NCI-H226 (cell line): ENCODE data around the gene BCL2L1.
A peak's percentile ranks its signal among the peaks of the same experiment; 100 is the strongest.
"Not testable (repeated sequence)": the region's sequence is repeated elsewhere in the genome, so short reads cannot be mapped to it uniquely, and the experiment has no call there.

ENCODE experiments used
- DNase-seq: peaks from one replicate; pipeline ENCODE4 v3.0.0-alpha.2; 2015

BCL2L1 gene

DNA sequence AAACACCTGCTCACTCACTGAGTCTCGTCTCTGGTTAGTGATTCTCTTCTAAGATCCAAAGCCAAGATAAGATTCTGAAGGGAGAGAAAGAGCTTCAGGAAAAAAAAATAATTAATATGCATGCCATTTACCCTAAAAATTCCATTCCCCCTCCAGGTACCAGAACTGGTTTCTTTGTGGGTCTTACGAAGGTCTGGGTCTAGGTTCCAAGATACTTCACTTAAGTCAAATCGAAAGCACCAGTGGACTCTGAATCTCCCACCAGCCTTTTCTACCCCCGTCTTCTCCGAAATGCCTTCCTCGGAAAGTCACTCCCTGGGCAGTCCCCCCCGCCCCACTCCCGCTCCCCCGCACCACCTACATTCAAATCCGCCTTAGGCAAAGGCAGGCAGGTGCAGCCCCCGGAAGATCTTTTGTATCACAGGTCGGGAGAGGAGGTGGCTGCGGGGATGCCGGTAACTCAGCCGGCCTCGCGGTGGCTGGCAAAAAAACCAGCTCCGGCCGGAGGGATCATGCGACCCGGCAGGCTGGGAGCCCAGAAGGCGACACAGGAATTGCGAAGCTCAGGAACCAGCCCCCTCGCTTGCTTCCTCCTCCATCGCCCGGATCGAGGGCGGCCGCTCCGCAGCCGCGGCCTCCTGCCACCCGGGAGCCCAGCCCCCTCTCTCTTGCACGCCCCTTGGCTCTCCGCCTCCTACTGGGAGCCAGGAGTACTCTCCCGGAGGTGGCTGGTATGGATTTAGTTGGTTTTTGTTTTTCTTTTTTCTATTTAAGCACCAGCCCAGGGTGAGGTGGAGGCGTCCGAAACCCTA, at the start of gene BCL2L1:
BCL2L1 (minus strand) TSS at position 612 of the 812 bp plus-strand sequence. CDS start 650 bp downstream, outside the sequence.
- peak; percentile 77 for DNase-seq

DNA sequence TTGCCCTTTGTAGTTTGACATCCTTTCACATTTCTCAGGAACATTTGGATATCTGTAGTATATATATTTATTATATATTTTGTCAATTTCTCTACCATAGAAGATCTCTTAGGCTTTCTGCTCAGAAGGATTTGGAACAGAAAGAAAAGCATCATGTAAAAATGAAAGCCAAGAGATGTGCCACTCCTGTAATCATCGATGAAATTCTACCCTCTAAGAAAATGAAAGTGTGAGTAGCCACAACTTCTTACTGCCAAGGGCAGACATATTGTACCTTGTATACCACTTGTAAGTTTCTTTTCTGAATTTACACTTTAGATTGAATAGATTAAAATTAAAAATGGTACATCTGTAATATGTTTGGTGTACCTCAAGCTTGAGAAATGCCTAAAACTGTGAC, 47.6 kb upstream of the BCL2L1 start:
- DNase-seq = no peak

DNA sequence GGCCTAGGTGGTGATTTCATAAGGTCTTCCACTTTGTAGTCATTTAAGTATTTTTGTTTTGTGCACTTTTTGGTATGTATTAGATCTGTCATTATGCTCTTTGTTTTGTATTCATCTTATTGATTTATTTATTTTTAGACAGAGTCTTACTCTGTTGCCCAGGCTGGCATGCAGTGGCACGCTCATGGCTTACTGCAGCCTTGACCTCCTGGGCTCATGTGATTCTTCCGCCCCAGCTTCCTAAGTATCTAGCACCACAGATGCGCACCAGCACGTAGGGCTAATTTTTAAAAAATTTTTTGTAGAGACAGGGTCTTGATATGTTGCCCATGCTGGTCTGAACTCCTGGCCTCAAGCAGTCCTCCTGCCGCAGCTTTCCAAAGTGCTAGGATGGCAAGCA, 47.0 kb upstream of the BCL2L1 start:
- DNase-seq = no peak

DNA sequence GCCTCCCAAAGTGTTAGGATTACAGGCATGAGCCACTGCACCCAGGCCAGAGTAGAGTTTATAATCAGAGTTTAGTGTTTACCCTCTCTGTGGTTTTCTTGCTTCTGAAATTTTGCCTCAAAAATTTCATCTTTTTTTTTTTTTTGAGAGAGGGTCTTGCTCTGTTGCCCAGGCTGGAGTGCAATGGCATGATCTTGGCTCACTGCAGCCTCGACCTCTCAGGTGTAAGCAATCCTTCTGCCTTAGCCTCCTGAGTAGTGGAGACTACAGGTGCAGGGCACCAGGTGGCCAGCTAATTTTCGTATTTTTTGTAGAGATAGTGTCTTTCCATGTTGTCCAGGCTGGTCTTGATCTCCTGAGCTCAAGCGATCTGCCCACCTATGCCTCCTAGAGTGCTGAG, 45.1 kb upstream of the BCL2L1 start:
- no peak for DNase-seq

DNA sequence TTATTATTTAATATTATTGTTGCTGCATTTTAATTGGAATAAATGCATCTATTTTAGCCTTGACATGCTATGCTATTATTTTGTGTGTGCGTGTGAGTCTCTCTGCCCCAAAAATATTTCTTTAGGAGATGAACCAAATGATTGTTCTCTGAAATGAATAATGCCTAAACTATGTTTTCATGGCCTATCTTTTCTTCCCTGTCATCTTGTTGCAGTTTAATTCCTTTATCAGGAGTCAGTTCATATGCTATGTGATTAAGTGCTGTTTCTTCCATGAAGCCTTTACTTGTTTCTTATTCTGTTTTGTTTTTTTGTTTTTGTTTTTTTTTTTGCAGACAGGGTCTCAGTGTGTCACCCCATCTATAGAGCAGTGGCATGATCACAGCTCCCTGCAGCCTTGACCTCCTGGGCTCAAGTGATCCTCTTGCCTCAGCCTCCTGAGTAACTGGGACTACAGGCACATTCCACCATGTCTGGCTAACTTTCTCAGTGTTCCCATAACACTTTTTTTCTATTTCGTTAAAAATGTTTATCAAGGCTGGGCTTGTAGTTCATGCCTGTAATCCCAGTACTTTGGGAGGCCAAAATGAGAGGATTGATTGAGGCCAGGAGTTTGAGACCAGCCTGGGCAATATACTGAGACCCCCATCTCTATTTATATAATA, 42.1 kb upstream of the BCL2L1 start:
- no peak for DNase-seq

DNA sequence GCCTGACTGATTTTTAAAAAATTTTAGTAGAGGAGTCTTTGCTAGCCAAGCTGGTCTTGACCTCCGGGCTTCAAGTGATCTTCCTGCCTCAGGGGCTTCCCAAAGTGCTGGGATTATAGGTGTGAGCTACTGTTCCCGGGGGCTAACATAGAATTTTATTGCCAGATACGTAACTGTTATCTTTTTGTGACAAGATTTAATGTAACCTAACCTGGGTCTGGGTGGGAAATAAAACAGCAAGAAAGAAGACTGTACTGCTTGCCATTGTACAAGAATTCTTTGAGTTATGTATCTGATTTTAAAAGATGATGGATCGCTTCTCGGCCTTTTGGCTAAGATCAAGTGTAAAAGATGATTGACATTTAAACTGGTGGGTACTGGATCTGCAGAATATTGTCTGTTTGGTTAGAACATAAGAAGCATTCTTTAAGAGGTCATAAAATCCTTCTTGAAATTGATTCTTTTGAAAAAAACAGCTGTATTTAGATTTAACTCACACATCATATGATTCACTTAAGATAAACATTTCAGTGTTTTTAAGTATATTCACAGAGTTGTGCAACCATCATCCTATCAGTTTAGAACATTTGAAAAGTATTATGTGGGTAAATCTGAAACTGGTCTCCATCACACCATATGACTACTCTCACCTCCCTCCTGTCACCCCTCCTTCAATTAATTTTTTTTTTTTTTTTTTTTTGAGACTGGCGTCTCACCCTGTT, 38.0 kb upstream of the BCL2L1 start:
- no peak for DNase-seq

DNA sequence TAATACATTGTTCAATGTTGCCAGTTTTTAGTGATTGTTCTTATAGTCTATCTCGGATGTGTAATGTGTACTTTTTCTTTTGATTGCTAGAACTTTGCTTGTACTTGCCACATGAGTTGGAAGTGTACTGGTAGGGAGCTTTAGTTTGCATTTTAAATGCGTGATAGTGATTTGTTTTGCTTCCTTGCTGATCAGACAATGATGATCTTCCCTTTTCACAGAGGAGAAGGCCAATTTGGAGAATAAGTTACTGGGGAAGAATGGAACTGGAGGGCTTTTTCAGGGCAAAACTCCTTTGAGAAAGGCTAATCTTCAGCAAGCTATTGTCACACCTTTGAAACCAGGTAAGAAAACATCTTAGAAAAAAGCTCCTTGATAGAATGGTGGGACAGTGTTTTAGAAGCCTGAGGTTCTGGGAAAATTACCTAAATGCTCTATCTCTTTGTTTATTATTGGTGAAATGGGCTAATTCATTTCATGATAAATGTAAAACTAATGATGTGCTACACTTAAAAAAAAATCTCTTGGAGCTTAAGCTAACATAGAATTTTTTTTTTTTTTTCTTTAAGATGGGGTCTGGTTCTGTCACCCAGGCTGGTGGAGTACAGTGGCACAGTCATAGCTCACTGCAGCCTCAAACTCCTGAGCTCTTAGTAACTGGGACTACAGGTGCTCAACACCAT, 37.3 kb upstream of the BCL2L1 start:
- DNase-seq = no peak

DNA sequence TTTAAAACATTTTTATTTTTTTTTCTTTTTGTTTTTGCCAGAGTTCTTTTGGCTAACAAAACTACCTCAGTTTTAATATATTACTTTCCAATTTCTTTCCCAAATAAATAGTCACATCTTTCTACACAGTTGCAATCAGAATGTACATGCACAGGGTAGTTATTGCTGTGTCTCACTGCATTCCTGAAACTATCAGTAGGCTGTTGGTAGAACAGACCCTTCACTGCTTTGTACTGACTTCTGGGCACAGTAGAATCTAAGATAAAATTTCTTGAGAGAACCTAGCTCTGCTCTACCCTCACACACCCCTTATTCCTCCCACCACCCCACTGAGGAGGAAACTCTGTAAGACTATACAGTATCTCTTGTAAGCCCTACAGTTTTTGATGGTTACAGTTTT, 36.3 kb upstream of the BCL2L1 start:
- no peak for DNase-seq

DNA sequence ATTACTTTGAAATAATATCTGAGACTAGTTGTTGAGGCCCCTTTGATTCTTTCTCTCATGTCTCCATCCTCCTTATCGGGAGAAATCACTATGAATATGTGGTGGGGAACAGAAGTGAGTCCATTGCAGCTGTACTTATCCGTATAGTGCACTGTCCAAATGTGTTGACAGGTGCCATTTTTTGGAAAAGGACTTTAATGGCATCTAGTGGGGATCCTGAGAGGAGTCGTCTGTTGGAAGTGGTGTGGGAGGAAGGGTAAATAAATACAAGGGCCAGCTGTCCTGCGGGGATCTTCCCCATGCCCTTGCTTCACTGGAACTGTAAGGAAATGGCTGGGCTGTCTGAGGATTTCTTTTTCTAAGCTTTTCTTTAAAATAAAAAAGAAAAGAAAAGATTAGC, 35.9 kb upstream of the BCL2L1 start:
- no peak for DNase-seq

DNA sequence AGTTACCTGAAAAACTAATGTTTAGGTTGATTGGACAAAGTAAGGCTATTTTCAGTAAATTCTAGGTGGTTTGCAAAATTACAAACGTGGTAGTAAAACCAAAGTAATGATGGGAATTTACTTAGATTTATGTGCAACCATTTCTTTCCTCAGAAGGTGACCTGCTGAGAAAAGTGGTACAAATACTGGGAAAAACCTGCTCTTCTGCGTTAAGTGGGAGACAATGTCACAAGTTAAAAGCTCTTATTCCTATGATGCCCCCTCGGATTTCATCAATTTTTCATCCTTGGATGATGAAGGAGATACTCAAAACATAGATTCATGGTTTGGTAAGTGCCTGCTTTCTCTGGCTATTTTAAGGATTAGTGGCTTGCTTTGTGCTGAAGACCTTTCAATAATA, 34.6 kb upstream of the BCL2L1 start:
- DNase-seq = no peak

DNA sequence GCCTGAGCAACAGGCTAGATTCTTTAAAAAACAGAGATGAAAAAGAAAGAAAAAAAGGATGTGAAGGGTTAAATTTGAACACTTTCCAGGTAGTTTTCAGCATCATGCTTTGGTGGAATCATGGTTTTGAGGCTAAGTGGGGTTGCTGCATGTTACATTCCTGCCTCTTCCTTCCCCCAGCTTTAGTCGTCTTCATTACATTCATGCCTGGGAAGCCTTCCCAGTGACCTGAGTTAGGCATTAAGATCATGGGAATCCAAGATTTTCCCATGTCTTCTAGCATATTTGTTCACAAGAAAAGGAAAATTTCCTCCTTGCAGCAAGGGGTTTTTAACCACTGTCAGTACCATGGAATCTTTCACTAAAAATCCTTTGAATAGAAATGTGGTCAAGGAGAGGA, 28.5 kb upstream of the BCL2L1 start:
- peak; percentile 29 for DNase-seq

DNA sequence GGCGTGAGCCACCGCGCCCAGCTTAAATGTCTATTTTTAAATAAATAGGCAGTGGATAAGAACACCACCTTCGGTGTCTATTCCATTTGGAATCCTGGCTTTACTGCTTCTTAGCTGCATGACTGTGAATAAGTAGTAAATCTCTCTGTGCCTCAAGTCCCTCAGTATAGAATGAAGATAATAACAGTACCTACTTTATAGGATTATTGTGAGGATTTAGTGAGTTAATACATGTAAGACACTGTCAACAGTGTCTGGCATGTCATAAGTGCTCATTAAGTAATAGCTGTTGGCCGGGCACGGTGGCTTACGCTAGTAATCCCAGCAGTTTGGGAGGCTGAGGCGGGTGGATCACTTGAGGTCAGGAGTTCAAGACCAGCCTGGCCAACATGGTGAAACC, 26.6 kb upstream of the BCL2L1 start:
- DNase-seq = no peak

DNA sequence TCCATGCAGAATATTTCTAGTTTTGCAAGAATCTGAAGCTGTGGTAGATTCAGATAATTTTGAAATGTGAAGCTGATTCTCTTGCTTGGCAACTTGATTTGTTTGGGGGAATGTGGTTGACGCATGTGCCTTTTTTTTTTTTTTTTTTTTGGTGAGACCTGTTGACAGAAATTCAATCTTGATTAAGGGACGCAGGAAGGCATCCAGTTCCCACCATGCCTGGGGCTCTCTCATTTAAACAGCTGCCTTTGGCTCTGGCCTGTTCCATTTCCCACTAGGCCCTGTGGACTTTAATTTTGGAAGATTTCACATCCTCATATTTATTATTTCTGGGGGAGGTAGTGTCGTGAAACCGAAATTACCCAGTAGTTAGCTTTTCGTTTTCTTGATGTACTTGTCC, 25.0 kb upstream of the BCL2L1 start:
- no peak for DNase-seq

DNA sequence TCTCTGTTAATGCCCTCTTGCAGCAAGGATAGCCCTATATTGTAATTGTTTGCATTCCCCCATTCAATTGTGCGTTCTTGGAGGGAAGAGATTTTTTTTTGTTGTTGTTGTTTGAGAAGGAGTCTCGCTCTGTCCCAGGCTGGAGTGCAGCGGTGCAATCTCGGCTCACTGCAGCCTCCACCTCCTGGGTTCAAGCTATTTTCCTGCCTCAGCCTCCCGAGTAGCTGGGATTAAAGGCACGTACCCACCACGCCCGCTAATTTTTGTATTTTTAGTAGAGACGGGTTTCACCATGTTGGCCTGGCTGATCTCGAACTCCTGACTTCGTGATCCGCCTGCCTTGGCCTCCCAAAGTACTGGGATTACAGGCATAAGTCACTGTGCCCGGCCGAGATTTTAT, 24.4 kb upstream of the BCL2L1 start:
- DNase-seq = not testable (repeated sequence)

DNA sequence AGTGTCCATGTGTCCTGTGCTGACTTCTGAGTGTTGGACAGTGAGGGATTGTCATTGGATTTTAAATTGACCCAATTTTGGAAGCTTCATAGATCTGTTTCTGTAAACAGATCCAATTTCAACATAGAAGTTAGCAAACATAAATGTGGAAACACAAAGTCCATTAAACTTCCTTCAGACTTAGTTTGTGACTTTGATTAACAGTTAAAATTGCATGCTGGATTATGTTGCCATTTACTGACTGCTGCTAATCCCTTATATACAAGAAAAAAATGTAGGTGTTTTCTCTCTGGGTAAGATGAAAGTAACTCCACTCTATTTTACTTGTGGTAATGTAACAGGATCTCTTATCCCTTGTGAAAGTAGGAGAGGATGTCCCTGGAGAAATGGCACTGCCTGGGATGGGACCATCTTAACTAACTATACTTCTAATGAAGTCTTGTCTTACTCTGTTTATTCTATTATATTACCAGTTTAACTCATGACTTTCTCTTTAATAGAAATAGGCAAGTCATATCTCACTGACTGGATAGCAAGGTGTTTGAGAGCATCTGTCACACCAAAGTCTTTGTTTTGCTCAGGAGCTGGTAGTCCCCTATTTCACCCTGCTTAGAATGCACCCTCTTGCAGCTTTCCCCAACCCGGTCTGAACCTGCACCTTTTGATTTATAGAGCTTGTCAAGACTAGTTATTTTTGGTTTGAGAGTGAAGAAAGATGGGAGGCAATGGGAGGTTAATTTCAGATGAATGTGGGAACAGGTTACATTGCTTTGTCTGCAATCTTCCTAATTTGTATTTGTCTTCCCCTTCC, 23.6 kb upstream of the BCL2L1 start:
- DNase-seq = no peak

DNA sequence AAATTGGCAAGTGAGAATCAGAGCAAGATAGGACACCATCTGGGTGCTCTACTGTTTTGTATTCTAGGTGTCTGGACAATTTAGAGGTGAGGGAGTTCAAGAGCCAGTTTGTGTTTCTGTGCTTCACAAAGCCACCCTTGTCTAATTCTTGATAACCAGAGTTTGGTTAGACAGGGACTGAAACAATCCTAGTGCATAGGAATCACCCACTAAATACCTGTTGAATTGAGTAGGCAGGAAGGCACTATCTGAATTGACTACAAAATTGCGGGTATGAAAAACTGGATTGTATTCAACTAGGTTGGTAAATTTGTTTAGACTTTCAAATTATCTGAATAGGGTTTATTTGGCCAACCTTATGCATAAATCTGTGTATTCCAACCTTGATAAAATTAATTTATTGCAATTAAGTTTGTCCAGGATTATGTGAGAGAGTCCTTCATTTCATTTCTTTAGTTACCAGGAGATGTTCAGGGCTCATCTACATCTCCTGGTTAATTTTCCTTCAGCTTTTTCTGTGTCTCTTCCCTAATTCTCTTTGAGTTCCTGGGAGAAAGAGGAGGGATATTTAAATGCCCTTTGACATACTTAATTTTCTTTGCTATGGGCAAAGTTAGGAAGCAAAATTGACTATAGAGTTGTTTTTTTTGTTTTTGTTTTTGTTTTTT, 18.1 kb upstream of the BCL2L1 start:
- DNase-seq = no peak

DNA sequence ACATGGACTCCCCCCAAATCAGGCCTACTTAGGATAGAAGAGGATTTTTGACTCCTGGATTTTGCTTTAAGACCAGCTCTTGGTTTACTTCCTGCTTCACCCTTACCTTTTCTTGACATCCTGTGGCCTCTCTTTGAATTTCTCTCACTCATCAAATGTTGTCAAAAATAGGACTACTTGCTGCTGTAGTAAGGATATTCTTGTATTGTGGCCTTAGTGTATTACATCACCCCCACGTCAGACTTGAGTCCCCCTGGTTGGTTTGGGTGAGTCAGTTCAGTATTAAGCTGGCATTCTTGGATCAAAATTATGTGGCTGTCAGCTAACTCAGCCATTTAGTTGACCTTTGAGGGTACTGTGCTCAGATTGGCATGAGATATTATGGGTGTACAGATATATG, 17.5 kb upstream of the BCL2L1 start:
- no peak for DNase-seq

DNA sequence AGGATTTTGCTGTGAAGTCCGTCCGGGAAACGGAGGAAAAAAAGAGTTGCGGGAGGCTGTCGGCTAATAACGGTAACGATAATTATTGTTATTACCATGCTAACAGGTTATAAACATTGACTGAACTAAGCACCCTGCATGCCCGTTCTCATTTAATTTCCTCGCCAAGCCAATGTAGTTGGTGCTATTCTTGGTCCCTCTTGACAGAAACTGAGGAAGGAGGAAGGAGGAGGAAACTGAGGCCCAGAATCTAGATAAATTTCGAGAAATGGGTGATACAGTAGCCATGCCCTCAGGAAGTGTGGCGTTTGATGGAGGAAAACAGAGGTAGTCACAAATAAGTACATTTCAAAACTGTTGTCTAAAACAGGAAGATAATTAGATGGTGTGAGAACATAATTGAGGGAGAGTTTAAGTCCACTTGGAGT, 16.9 kb upstream of the BCL2L1 start:
- DNase-seq = no peak

DNA sequence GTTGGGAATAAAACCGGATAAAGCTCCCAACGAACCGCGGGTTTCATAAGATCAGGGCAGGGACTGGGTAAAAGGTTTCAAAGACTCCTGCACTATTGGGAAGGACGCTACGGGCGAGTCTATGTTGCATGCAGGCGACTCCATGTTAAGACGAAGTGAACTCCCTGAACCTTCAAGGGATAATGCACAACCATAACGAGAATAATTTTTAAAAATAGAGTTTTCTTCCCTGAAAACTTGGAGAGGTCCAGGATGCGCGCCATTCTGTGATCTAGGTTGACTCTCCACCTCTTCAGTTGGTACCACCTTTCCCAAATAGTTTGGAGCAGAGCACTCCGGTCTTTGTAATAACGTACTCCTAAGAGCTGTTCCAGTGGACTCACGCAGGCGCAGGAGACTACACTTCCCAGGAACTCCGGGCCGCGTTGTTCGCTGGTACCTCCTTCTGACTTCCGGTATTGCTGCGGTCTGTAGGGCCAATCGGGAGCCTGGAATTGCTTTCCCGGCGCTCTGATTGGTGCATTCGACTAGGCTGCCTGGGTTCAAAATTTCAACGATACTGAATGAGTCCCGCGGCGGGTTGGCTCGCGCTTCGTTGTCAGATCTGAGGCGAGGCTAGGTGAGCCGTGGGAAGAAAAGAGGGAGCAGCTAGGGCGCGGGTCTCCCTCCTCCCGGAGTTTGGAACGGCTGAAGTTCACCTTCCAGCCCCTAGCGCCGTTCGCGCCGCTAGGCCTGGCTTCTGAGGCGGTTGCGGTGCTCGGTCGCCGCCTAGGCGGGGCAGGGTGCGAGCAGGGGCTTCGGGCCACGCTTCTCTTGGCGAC, 16.3 kb upstream of the BCL2L1 start, which contains the start of gene TPX2:
TPX2 (plus strand) TSS at position 562 of the 821 bp plus-strand sequence. CDS start 18,187 bp downstream, outside the sequence.
- DNase-seq = peak; percentile 98

DNA sequence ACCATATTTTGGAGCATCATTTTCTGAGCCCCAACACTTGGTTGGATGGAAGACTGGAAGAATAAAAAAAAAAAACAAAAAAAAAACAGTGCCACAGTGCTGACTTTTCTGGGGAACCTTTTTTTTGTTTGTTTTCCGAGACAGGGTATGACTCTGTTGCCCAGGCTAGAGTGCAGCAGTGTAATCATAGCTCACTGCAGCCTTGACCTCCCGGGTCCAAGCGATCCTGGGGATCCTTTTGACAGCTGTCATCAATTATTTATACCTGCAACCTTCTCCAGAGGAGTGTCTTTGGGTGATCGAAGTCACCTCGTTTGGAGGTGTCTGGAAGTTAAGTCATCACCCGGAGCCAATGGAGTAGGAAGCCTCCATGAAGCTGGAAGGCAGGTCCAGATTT, 8.7 kb upstream of the BCL2L1 start:
- no peak for DNase-seq
